BLaER1 (cell line): Measurements from ENCODE around the gene VILL.
A peak's percentile ranks its signal among the peaks of the same experiment; 100 is the strongest.

Experiments used
- H3K27ac ChIP-seq: shearing (Covaris generic); formaldehyde crosslinking; 2 replicates; pipeline ENCODE4 v1.8.1; 2022
- H3K27me3 ChIP-seq: shearing (Covaris generic); formaldehyde crosslinking; 2 replicates; pipeline ENCODE4 v1.8.1; 2022
- H3K36me3 ChIP-seq: shearing (Covaris generic); formaldehyde crosslinking; 2 replicates; pipeline ENCODE4 v1.8.1; 2022
- H3K4me1 ChIP-seq: shearing (Covaris generic); formaldehyde crosslinking; 2 replicates; pipeline ENCODE4 v1.8.1; 2022
- H3K4me2 ChIP-seq: shearing (Covaris generic); formaldehyde crosslinking; 2 replicates; pipeline ENCODE4 v1.8.1; 2022
- H3K4me3 ChIP-seq: shearing (Covaris generic); formaldehyde crosslinking; 2 replicates; pipeline ENCODE4 v1.8.1; 2022
- H3K9ac ChIP-seq: shearing (Covaris generic); formaldehyde crosslinking; 2 replicates; pipeline ENCODE4 v1.8.1; 2022
- H3K9me3 ChIP-seq: shearing (Covaris generic); formaldehyde crosslinking; 2 replicates; pipeline ENCODE4 v1.8.1; 2022
- H4K20me1 ChIP-seq: shearing (Covaris generic); formaldehyde crosslinking; 2 replicates; pipeline ENCODE4 v1.8.1; 2022
- Cebpa-rat ChIP-seq: shearing (Covaris generic); IDR thresholded peaks from 2 replicates; pipeline ENCODE4 v1.8.1; 2022

The VILL gene

GRCh38 chr3:38009807-38010591 lies 19.4 kb downstream of the VILL start:
- Histone ChIP-seq H3K4me3 (no peak overlapping the region), H3K9me3 (no peaks in the 10 kb centered on the region), H3K9ac (no peak overlapping the region), H3K36me3 (peaks cover 43% of the 10 kb centered on the region), H3K27ac (no peak overlapping the region), H3K4me2 (no peak overlapping the region), H3K27me3 (no peaks in the 10 kb centered on the region), H3K4me1 (0 out of 2 replicates have a peak, but pooled peaks cover 4% of the 10 kb centered on the region), H4K20me1 (peaks cover 16% of the 10 kb centered on the region)
- no peak for TF ChIP-seq Cebpa-rat

GRCh38 chr3:38011111-38011510 lies 20.5 kb downstream of the VILL start:
- Histone ChIP-seq H3K9me3 (peaks cover 4% of the 10 kb centered on the region), H3K27me3 (no peaks in the 10 kb centered on the region), H3K4me1 (0 out of 2 replicates have a peak, but pooled peaks cover 4% of the 10 kb centered on the region), H3K4me3 (no peak overlapping the region), H3K9ac (no peak overlapping the region), H3K4me2 (no peak overlapping the region), H3K27ac (no peak overlapping the region), H3K36me3 (peaks cover 38% of the 10 kb centered on the region), H4K20me1 (peaks cover 5% of the 10 kb centered on the region; the same call in 1 of the 2 replicates)
- no peak for TF ChIP-seq Cebpa-rat

GRCh38 chr3:38015485-38015884 lies 24.9 kb downstream of the VILL start:
- TF ChIP-seq Cebpa-rat: no peak

GRCh38 chr3:38015984-38016383 lies 25.4 kb downstream of the VILL start:
- Histone ChIP-seq H3K4me1 (peaks cover 31% of the 10 kb centered on the region), H3K27ac (no peak overlapping the region), H3K36me3 (peaks cover 19% of the 10 kb centered on the region), H4K20me1 (no peaks in the 10 kb centered on the region), H3K9ac (no peak overlapping the region), H3K27me3 (no peaks in the 10 kb centered on the region), H3K4me2 (no peak overlapping the region), H3K9me3 (peaks cover 10% of the 10 kb centered on the region), H3K4me3 (no peak overlapping the region)
- TF ChIP-seq Cebpa-rat: no peak

More at GRCh38 chr3:38015485-38015884, 24.9 kb downstream of the VILL start:
- H3K27ac ChIP-seq: no peak overlapping the region
- peaks cover 31% of the 10 kb centered on the region for H3K4me1 ChIP-seq
- no peak overlapping the region for H3K9ac ChIP-seq
- H3K27me3 ChIP-seq: no peaks in the 10 kb centered on the region
- H4K20me1 ChIP-seq: no peaks in the 10 kb centered on the region
- no peak overlapping the region for H3K4me2 ChIP-seq
- H3K36me3 ChIP-seq: peaks cover 19% of the 10 kb centered on the region
- H3K4me3 ChIP-seq: no peak overlapping the region
- peaks cover 10% of the 10 kb centered on the region for H3K9me3 ChIP-seq

GRCh38 chr3:38016410-38016809 lies 25.8 kb downstream of the VILL start:
- 0 out of 2 replicates have a peak overlapping the region, but pooled peaks have one; percentile 58 for H3K9ac ChIP-seq
- no peak overlapping the region for H3K4me3 ChIP-seq
- peaks cover 10% of the 10 kb centered on the region for H3K9me3 ChIP-seq
- H4K20me1 ChIP-seq: no peaks in the 10 kb centered on the region
- H3K27ac ChIP-seq: peak overlapping the region; percentile 73; the same call in 1 of the 2 replicates
- peaks cover 19% of the 10 kb centered on the region for H3K36me3 ChIP-seq
- H3K27me3 ChIP-seq: no peaks in the 10 kb centered on the region
- no peak overlapping the region for H3K4me2 ChIP-seq
- no peak for TF ChIP-seq Cebpa-rat
- H3K4me1 ChIP-seq: peaks cover 29% of the 10 kb centered on the region

- Histone ChIP-seq H3K4me3 (no peak overlapping the region; the same call in 1 of the 2 replicates), H3K4me2 (peak overlapping the region; percentile 79), H3K4me1 (peaks cover 27% of the 10 kb centered on the region), H4K20me1 (no peaks in the 10 kb centered on the region), H3K36me3 (peaks cover 19% of the 10 kb centered on the region), H3K9me3 (peaks cover 10% of the 10 kb centered on the region), H3K27me3 (no peaks in the 10 kb centered on the region), H3K27ac (peak overlapping the region; percentile 73), H3K9ac (peak overlapping the region; percentile 58; the same call in 1 of the 2 replicates)
- no peak for TF ChIP-seq Cebpa-rat
Measured at GRCh38 chr3:38016847-38017444, 26.4 kb downstream of the VILL start.

- no peaks in the 10 kb centered on the region for H4K20me1 ChIP-seq
- H3K9ac ChIP-seq: peak overlapping the region; percentile 58
- no peak overlapping the region; the same call in 1 of the 2 replicates for H3K4me3 ChIP-seq
- peaks cover 28% of the 10 kb centered on the region for H3K4me1 ChIP-seq
- peaks cover 10% of the 10 kb centered on the region for H3K9me3 ChIP-seq
- H3K36me3 ChIP-seq: peaks cover 19% of the 10 kb centered on the region
- no peaks in the 10 kb centered on the region for H3K27me3 ChIP-seq
- H3K27ac ChIP-seq: peak overlapping the region; percentile 73
- no peak for TF ChIP-seq Cebpa-rat
- H3K4me2 ChIP-seq: peak overlapping the region; percentile 79
Measured at GRCh38 chr3:38017445-38018295, 27.1 kb downstream of the VILL start.

- Histone ChIP-seq H3K4me2 (peak overlapping the region; percentile 79), H3K36me3 (peaks cover 19% of the 10 kb centered on the region), H3K9ac (peak overlapping the region; percentile 58), H3K27ac (peak overlapping the region; percentile 73), H3K4me3 (no peak overlapping the region), H4K20me1 (no peaks in the 10 kb centered on the region), H3K4me1 (peaks cover 37% of the 10 kb centered on the region), H3K27me3 (no peaks in the 10 kb centered on the region), H3K9me3 (peaks cover 10% of the 10 kb centered on the region)
- no peak for TF ChIP-seq Cebpa-rat
Measured at GRCh38 chr3:38018296-38019266, 28.0 kb downstream of the VILL start.
